ENCODE data around the gene BBS12. TPM values are rescaled to one million over a fixed set of nuclear protein-coding genes. Genes with fewer than 3 reads are reported as not detected.

BBS12 gene
- total RNA-seq, 1 experiment from 2014 or later, result 4.9 TPM

DNA sequence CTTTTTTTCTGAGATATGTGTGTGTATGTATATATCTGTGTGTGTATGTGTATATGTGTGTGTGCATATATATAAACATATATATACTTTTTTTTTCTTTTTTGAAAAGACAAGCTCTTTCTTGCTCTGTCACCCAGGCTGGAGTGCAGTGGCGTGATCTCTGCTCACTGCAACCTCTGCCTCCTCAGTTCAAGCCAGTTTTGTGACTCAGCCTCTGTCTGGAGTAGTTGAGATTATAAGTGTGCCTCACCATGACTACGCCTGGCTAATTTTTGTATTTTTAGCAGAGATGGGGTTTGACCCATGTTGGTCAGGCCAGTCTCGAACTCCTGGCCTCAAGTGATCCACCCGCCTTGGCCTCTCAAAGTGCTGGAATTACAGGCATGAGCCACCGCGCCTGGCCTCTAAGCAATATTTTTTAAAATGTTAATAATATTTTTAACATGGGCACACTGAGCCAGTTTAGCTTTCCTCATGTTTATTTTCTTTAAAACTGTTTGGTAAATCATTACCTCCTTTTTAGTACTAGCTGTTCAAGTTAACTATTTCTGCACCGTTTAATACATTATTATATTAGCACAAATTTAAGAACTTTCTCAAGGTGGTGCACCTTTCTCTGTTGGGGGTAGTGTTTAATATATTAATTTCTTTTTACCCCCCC is 33.3 kb downstream of the BBS12 start:
- intact Hi-C loops (cut with micrococcal nuclease; ENCODE audit: unreplicated experiment), result no loop called here
- Histone ChIP-seq H3K79me2 (ENCODE audit: low read depth) (no peaks in the 10 kb centered on the region), H3F3A (ENCODE audit: insufficient read depth, low read depth) (no peaks in the 10 kb centered on the region), H3K36me3 (ENCODE audit: low read depth) (no peaks in the 10 kb centered on the region), H2AFZ (no peak overlapping the region), H3K27me3 (ENCODE audit: insufficient read depth, low read depth) (no peaks in the 10 kb centered on the region), H3K4me1 (replicated peaks; ENCODE audit: insufficient read depth) (0 out of 2 replicates have a peak, but pooled peaks cover 14% of the 10 kb centered on the region), H4K20me1 (ENCODE audit: insufficient read depth) (no peaks in the 10 kb centered on the region), H3K9me2 (ENCODE audit: insufficient read depth) (no peaks in the 10 kb centered on the region), H3K27ac (no peak overlapping the region), H3K4me3 (no peak overlapping the region), H3K9me3 (ENCODE audit: insufficient read depth, low read depth) (no peaks in the 10 kb centered on the region), H3K4me2 (no peak overlapping the region)
- TF ChIP-seq, protein P1, sequence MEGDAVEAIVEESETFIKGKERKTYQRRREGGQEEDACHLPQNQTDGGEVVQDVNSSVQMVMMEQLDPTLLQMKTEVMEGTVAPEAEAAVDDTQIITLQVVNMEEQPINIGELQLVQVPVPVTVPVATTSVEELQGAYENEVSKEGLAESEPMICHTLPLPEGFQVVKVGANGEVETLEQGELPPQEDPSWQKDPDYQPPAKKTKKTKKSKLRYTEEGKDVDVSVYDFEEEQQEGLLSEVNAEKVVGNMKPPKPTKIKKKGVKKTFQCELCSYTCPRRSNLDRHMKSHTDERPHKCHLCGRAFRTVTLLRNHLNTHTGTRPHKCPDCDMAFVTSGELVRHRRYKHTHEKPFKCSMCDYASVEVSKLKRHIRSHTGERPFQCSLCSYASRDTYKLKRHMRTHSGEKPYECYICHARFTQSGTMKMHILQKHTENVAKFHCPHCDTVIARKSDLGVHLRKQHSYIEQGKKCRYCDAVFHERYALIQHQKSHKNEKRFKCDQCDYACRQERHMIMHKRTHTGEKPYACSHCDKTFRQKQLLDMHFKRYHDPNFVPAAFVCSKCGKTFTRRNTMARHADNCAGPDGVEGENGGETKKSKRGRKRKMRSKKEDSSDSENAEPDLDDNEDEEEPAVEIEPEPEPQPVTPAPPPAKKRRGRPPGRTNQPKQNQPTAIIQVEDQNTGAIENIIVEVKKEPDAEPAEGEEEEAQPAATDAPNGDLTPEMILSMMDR (conservative IDR thresholded peaks at IDR 0.05), result no peak
- TF ChIP-seq EZH2 (IDR thresholded peaks at IDR 0.05; ENCODE audit: low read depth), result no peak
- POLR2A ChIA-PET (ENCODE audit: unreplicated experiment), result interaction anchor here (0.6 kb wide), 1 partner anchor 304 kb away, joined by 4 read pairs; no protein-coding TSS in a partner anchor
- CTCF ChIA-PET, result no interaction called here
- no peak for DNase-seq
- BruUV-seq (replicated peaks), result no TSS peak

DNA sequence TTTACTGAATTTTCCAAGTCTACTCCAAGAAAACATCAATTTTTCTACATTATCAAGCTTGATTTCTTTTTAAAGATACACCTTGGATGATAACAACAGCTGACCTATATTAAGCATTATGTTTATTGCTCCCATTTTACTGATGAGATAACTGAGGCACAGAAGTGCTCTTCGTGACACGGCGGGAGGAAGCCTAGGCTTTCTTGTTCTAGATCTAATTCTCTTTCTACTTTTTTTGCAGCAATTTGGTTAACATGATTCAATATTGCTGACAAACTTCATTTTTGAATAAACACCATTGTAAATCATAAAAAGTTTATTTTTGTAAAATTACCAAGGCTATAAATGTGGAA is 33.8 kb downstream of the BBS12 start:
- ChIA-PET CTCF (no interaction called here), POLR2A (ENCODE audit: unreplicated experiment) (interaction anchor here (0.6 kb wide), 1 partner anchor 303 kb away, joined by 4 read pairs; no protein-coding TSS in a partner anchor)
- TF ChIP-seq, protein P1 (conservative IDR thresholded peaks at IDR 0.05), result no peak
- TF ChIP-seq EZH2 (IDR thresholded peaks at IDR 0.05; ENCODE audit: low read depth), result no peak
- Histone ChIP-seq H3K4me1 (replicated peaks; ENCODE audit: insufficient read depth) (0 out of 2 replicates have a peak, but pooled peaks cover 14% of the 10 kb centered on the region), H2AFZ (no peak overlapping the region), H3F3A (ENCODE audit: insufficient read depth, low read depth) (no peaks in the 10 kb centered on the region), H3K4me3 (no peak overlapping the region), H4K20me1 (ENCODE audit: insufficient read depth) (no peaks in the 10 kb centered on the region), H3K27ac (no peak overlapping the region), H3K79me2 (ENCODE audit: low read depth) (no peaks in the 10 kb centered on the region), H3K36me3 (ENCODE audit: low read depth) (no peaks in the 10 kb centered on the region), H3K27me3 (ENCODE audit: insufficient read depth, low read depth) (no peaks in the 10 kb centered on the region), H3K9me2 (ENCODE audit: insufficient read depth) (no peaks in the 10 kb centered on the region), H3K4me2 (no peak overlapping the region), H3K9me3 (ENCODE audit: insufficient read depth, low read depth) (no peaks in the 10 kb centered on the region)
- intact Hi-C loops (cut with micrococcal nuclease; ENCODE audit: unreplicated experiment), result no loop called here
- no peak for DNase-seq
- BruUV-seq (replicated peaks), result no TSS peak

DNA sequence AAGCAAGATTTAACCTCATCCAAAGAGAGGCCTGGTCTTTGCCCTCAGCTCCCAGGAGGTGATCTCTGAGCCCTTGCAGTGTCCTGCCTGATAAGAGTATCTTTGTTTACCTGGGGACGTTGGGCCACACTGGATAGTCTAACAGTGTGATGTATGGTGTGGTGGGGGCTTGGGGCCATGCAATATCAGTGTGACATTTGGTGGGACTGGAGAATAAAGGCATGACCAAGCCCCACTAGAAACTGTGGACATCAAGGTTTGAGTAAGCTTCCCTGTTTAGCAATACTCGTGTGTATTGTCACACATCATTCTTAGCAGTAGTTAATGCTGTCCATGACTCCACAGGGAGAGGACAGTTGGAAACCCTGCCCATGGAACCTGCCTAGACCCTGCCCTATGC is 34.4 kb downstream of the BBS12 start:
- no peak for DNase-seq
- Histone ChIP-seq H4K20me1 (ENCODE audit: insufficient read depth) (no peaks in the 10 kb centered on the region), H3K4me2 (no peak overlapping the region), H3K4me3 (no peak overlapping the region), H3K36me3 (ENCODE audit: low read depth) (no peaks in the 10 kb centered on the region), H3K9me2 (ENCODE audit: insufficient read depth) (no peaks in the 10 kb centered on the region), H3F3A (ENCODE audit: insufficient read depth, low read depth) (no peaks in the 10 kb centered on the region), H3K27me3 (ENCODE audit: insufficient read depth, low read depth) (no peaks in the 10 kb centered on the region), H3K9me3 (ENCODE audit: insufficient read depth, low read depth) (no peaks in the 10 kb centered on the region), H3K79me2 (ENCODE audit: low read depth) (no peaks in the 10 kb centered on the region), H3K27ac (no peak overlapping the region), H2AFZ (no peak overlapping the region), H3K4me1 (replicated peaks; ENCODE audit: insufficient read depth) (0 out of 2 replicates have a peak, but pooled peaks cover 14% of the 10 kb centered on the region)
- CTCF ChIA-PET, result no interaction called here
- intact Hi-C loops (cut with micrococcal nuclease; ENCODE audit: unreplicated experiment), result no loop called here
- POLR2A ChIA-PET (ENCODE audit: unreplicated experiment), result interaction anchor here (0.7 kb wide), 1 partner anchor 10 kb away, joined by 3 read pairs; no protein-coding TSS in a partner anchor
- TF ChIP-seq, protein P1 (conservative IDR thresholded peaks at IDR 0.05), result no peak
- no peak for TF ChIP-seq EZH2 (IDR thresholded peaks at IDR 0.05; ENCODE audit: low read depth)
- BruUV-seq (replicated peaks), result no TSS peak
